Spleen (tissue), 7 donors: Measurements from ENCODE around the gene PPP1R2C.

Experiments
- CTCF ChIP-seq, 11 experiments: fragments of 200-600 bp in 7 of 11; fragments of 450-650 bp in 4 of 11; sonication (generic) in 4 of 11; IDR thresholded peaks in 8 of 11; conservative IDR thresholded peaks in 3 of 11; 1 replicate in 7 of 11; 2 replicates in 4 of 11; pipeline versions ENCODE4 v1.4.0 to v1.8.0; 2016 to 2021; ENCODE audit warnings: antibody characterized with exemption in 11 of 11, inconsistent platforms in 4 of 11, mild to moderate bottlenecking in 1 of 11
- POLR2A ChIP-seq, 3 donors: fragments of 450-650 bp; IDR thresholded peaks; one replicate each; pipeline ENCODE4 v1.5.1; 2017; ENCODE audit warnings: antibody characterized with exemption in 3 of 3, mild to moderate bottlenecking in 1 of 3
- POLR2AphosphoS5 ChIP-seq, 3 donors: sonication (generic); formaldehyde crosslinking; IDR thresholded peaks; one replicate each; pipeline ENCODE4 v1.5.1; 2017; ENCODE audit warnings: antibody characterized with exemption in 3 of 3
- donor health status: DM: no; HTN: no; CAD: no; lungs with moderate emphysema.
- donor health status: DM: no; HTN: no; CAD: no.
- donor health status: DM: no; HTN: no; CAD: no.

GRCh38 chrX:42752730-42753129 lies 25.2 kb downstream of the PPP1R2C start:
- no peak for TF ChIP-seq CTCF (IDR thresholded peaks at IDR 0.05 in 8 of 11, conservative IDR thresholded peaks at IDR 0.05 in 3 of 11)
- TF ChIP-seq POLR2A (IDR thresholded peaks at IDR 0.05) = no peak
- no peak for TF ChIP-seq POLR2AphosphoS5 (IDR thresholded peaks at IDR 0.05)
